Neural cell (in vitro differentiated cells): ENCODE measurements around the gene NCAPD2.

Experiments used
- CTCF ChIP-seq: fragments of 450-650 bp; IDR thresholded peaks from 2 replicates; pipeline ENCODE4 v1.5.1; 2014; ENCODE audit warnings: antibody characterized with exemption, mild to moderate bottlenecking, moderate library complexity; ENCODE audit not compliant: poor library complexity, severe bottlenecking
- EP300 ChIP-seq: fragments of 450-650 bp; conservative IDR thresholded peaks from 2 replicates; pipeline ENCODE4 v1.6.1; 2014; ENCODE audit warnings: antibody characterized with exemption, mild to moderate bottlenecking, moderate library complexity; ENCODE audit not compliant: poor library complexity, severe bottlenecking
- EZH2 ChIP-seq: fragments of 200-600, 300-800 bp; shearing (Covaris generic), sonication (generic); IDR thresholded peaks from 2 replicates; pipeline ENCODE4 v1.6.1; 2014; ENCODE audit warnings: antibody characterized with exemption, low read length, borderline replicate concordance, mild to moderate bottlenecking; ENCODE audit not compliant: insufficient read depth, poor library complexity, severe bottlenecking
- MXI1 ChIP-seq: fragments of 450-650 bp; conservative IDR thresholded peaks from 2 replicates; pipeline ENCODE4 v1.6.1; 2014; ENCODE audit warnings: antibody characterized with exemption, mild to moderate bottlenecking; ENCODE audit not compliant: poor library complexity, severe bottlenecking
- POLR2AphosphoS5 ChIP-seq: IDR thresholded peaks from 2 replicates; pipeline ENCODE4 v1.6.1; 2012
- RAD21 ChIP-seq: fragments of 450-650 bp; conservative IDR thresholded peaks from 2 replicates; pipeline ENCODE4 v1.6.1; 2014; ENCODE audit warnings: antibody characterized with exemption, mild to moderate bottlenecking, moderate library complexity
- REST ChIP-seq: IDR thresholded peaks from 2 replicates; pipeline ENCODE4 v1.6.1; 2012; ENCODE audit warnings: borderline replicate concordance
- SMC3 ChIP-seq: fragments of 450-650 bp; conservative IDR thresholded peaks from 2 replicates; pipeline ENCODE4 v1.6.1; 2014; ENCODE audit warnings: antibody characterized with exemption, mild to moderate bottlenecking, moderate library complexity; ENCODE audit not compliant: poor library complexity
- TAF1 ChIP-seq: IDR thresholded peaks from 2 replicates; pipeline ENCODE4 v1.6.1; 2012; ENCODE audit warnings: low read depth

GRCh38 chr12:6542209-6543009, 48.5 kb downstream of the NCAPD2 start:
- TF ChIP-seq EP300 (no peak), CTCF (no peak), EZH2 (no peak), REST (no peak), POLR2AphosphoS5 (no peak), SMC3 (no peak), RAD21 (no peak), MXI1 (no peak), TAF1 (no peak)
